Measurements from ENCODE around the gene S100PBP. TPM values are rescaled to one million over a fixed set of nuclear protein-coding genes. Genes with fewer than 3 reads are reported as not detected.

Gene S100PBP
- total RNA-seq, 2 donors from 2014 or later = 44.3 to 46.1 TPM

DNA sequence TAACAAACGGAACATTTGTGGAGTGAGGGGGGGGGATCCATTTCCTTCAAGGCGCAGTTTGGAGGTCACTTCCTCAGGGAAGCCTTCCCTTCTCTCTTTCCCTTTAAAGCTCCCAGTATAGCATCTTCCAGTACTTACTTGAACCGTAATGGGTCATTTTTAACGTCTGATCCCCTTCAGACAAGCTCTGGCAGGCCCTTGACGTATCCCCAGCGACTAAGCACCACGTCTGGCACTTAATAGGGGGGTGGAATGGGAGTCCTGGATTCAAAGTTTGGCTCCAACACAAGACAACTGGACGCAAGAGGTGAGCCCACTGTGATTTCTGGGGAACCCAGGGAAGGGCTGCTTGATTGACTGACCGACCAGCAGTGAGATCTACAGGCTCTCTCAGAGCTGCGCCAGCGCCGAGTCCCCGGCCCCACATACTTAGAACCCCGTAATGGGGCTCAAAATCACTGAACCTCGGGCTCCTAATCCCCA is 736 bp upstream of the S100PBP start:
- Histone ChIP-seq H3K9me3 (no peaks in the 10 kb centered on the region), H3K4me1 (ENCODE audit: control insufficient read depth in 1 of 2, low read depth in 2 of 2) (peaks cover 42 to 73% of the 10 kb centered on the region in 2 donors), H3K27ac (peak overlapping the region; percentile 96 to 98), H3K4me3 (peak overlapping the region; percentile 85), H3K36me3 (no peaks in the 10 kb centered on the region), H3K27me3 (replicated peaks; ENCODE audit: insufficient read depth) (no peaks in the 10 kb centered on the region)
- ATAC-seq (ENCODE audit: insufficient number of reproducible peaks, low FRiP score, low read depth) = no peak
- DNase-seq (ENCODE audit: low spot score) = no peak
- TF ChIP-seq, protein P1, sequence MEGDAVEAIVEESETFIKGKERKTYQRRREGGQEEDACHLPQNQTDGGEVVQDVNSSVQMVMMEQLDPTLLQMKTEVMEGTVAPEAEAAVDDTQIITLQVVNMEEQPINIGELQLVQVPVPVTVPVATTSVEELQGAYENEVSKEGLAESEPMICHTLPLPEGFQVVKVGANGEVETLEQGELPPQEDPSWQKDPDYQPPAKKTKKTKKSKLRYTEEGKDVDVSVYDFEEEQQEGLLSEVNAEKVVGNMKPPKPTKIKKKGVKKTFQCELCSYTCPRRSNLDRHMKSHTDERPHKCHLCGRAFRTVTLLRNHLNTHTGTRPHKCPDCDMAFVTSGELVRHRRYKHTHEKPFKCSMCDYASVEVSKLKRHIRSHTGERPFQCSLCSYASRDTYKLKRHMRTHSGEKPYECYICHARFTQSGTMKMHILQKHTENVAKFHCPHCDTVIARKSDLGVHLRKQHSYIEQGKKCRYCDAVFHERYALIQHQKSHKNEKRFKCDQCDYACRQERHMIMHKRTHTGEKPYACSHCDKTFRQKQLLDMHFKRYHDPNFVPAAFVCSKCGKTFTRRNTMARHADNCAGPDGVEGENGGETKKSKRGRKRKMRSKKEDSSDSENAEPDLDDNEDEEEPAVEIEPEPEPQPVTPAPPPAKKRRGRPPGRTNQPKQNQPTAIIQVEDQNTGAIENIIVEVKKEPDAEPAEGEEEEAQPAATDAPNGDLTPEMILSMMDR (IDR thresholded peaks at IDR 0.05) = no peak

DNA sequence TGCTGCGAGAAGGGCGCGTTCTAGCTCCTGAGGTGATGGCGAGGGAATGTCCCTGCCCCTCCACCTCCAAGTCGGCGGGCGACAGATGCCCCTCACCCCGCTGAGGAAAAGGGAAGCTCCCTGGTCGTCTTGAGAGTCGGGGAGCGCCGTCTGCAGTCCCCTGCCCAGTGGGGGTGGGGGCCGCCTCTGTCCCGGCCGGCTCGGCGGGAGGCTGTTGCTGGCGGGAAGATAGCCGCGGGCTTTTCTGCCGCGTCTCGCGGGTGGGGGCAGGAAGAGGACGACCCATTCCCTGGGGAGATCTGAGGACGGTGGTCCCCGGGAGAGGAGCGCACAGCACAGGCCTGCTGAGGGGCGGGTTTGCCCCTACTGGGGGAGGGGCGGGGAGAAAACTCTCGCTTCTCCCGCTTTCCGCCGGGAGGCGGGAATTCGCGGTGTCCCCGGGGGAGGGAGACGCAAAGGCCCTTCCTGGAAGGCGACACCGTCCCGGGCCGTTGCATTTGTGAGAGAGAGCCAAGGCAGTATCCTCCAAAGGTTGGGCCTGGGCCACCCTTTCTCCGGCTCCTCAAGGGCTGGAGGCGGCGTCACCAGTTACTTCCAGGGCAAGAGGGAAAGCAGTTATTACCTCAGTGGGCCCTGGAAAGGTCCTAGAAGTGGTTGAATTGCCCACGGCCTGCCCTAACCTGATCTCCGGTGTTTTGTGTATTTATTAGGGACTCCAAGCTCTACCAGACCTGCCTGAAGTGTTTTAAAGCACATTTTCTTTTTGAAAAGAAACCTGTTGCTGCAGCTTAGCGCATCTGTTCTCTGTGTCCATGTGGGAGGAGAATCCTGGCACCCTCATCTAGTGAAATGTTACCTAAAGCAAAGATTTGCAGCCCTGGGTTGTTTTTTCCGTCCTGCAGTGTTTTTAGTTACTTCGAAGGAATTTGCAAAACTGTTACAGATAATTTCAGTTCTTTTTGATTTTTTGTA is 648 bp downstream of the S100PBP start:
- Histone ChIP-seq H3K4me3 (peak overlapping the region; percentile 85), H3K36me3 (no peaks in the 10 kb centered on the region), H3K4me1 (ENCODE audit: control insufficient read depth in 1 of 2, low read depth in 2 of 2) (peaks cover 34 to 59% of the 10 kb centered on the region in 2 donors), H3K27me3 (replicated peaks; ENCODE audit: insufficient read depth) (no peaks in the 10 kb centered on the region), H3K27ac (peak overlapping the region; percentile 96 to 98), H3K9me3 (no peaks in the 10 kb centered on the region)
- TF ChIP-seq, protein P1 (IDR thresholded peaks at IDR 0.05) = no peak
- DNase-seq (ENCODE audit: low spot score) (peak; percentile 54), ATAC-seq (ENCODE audit: insufficient number of reproducible peaks, low FRiP score, low read depth) (no peak)

DNA sequence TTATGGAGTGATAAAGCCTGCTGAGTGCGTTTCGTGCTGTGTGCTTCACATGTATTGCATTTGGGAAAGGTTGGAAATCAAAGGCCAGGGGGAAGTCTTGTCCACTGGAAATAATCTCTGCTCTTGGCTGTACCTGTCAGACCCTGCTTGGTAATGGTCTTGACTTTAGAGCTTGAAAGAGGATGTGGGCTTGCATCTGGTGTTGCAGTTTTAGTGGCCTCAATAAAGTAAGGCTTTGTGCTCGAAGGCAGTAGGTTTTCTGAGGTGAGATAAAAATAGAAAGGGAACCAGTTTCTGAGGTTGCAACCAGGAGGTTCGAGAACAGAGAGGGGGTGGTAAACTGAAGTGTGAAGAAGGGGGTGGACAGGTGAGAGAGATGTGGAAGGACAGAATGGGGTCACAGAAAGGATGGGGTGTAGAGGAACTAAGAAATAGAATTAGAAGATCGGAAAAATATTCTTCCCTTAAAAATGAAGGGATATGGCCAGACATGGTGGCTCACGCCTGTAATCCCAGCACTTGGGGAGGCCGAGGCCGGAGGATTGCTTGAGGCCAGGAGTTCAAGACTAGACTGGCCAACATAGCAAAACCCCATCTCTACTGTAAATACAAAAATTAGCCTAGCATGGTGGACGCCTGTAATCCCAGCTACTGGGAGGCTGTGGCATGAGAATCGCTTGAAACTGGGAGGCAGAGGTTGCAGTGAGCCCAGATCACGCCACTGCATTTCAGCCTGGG is 1.5 kb downstream of the S100PBP start:
- TF ChIP-seq, protein P1 (IDR thresholded peaks at IDR 0.05) = no peak
- H3K36me3 ChIP-seq = no peaks in the 10 kb centered on the region
- peak overlapping the region; percentile 96 to 98 for H3K27ac ChIP-seq
- no peaks in the 10 kb centered on the region for H3K9me3 ChIP-seq
- DNase-seq (ENCODE audit: low spot score) (no peak), ATAC-seq (ENCODE audit: insufficient number of reproducible peaks, low FRiP score, low read depth) (no peak)
- H3K27me3 ChIP-seq (replicated peaks; ENCODE audit: insufficient read depth) = no peaks in the 10 kb centered on the region
- peak overlapping the region; percentile 85 for H3K4me3 ChIP-seq
- H3K4me1 ChIP-seq (ENCODE audit: control insufficient read depth in 1 of 2, low read depth in 2 of 2) = peaks cover 26 to 50% of the 10 kb centered on the region in 2 donors

DNA sequence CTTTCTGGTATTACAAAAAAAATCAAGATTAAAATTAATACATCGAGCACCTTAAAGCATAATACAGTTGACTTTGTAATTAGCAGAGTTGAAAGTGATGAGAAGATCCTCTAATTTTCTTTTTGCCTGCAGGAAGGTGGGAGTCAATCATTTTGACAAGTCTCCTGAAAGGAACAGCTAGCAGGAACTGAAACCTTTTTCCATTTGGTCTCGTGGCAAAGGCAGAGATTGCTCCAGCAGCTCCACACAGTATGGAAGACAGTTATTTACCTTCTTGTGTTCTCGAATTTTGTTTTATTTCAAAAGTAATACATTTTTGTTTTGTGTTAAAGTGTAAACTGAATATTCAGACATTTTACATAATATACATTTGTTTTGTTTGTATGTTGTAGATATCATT is 7.7 kb downstream of the S100PBP start:
- TF ChIP-seq, protein P1 (IDR thresholded peaks at IDR 0.05) = no peak
- Histone ChIP-seq H3K27me3 (replicated peaks; ENCODE audit: insufficient read depth) (no peaks in the 10 kb centered on the region), H3K9me3 (no peaks in the 10 kb centered on the region), H3K4me3 (no peak overlapping the region), H3K27ac (no peak overlapping the region), H3K36me3 (peaks cover 32% of the 10 kb centered on the region), H3K4me1 (ENCODE audit: control insufficient read depth in 1 of 2, low read depth in 2 of 2) (peaks cover 0 to 6% of the 10 kb centered on the region in 2 donors)
- DNase-seq (ENCODE audit: low spot score) (no peak), ATAC-seq (ENCODE audit: insufficient number of reproducible peaks, low FRiP score, low read depth) (no peak)

DNA sequence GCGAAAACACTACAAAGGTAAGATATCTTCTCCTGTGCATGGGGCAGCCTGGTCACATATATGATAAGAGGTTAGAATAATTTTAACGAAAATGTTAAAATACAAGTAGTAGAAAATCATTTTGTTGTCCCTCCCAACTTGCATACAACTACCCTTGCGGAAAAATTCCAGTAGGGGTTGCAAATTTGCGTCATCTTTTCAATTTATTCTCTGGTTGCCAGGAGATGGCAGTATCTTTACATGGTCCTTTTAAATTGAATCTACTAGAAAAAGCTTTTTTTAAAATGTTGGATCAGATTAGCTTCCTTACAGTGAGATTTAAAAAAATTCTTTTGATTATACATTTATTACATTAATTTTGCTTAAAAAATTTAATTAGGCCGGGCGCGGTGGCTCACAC is 10.9 kb downstream of the S100PBP start:
- Histone ChIP-seq H3K27ac (no peak overlapping the region), H3K27me3 (replicated peaks; ENCODE audit: insufficient read depth) (no peaks in the 10 kb centered on the region), H3K9me3 (no peaks in the 10 kb centered on the region), H3K4me3 (no peak overlapping the region), H3K36me3 (peaks cover 47% of the 10 kb centered on the region), H3K4me1 (ENCODE audit: control insufficient read depth in 1 of 2, low read depth in 2 of 2) (no peaks in the 10 kb centered on the region)
- no peak for DNase-seq (ENCODE audit: low spot score)
- TF ChIP-seq, protein P1 (IDR thresholded peaks at IDR 0.05) = peak; percentile 32
- ATAC-seq (ENCODE audit: insufficient number of reproducible peaks, low FRiP score, low read depth) = no peak

Measured in thoracic aorta (tissue), 2 donors.